Lower lobe of right lung (tissue), 2 donors: ENCODE data around the gene NHLH2. TPM values are rescaled to one million over a fixed set of nuclear protein-coding genes. Genes with fewer than 3 reads are reported as not detected.

Experiments
- ATAC-seq, 2 donors: fragments of 200-7000 bp; cut with Tn5 transposase; one replicate each; pipeline ENCODE4 v1.9.1; 2020 to 2022; ENCODE audit warnings: mild to moderate bottlenecking in 2 of 2, moderate library complexity in 2 of 2
- DNase-seq: peaks from one replicate; pipeline ENCODE4 v3.0.0-alpha.2; 2020
- H3K27ac ChIP-seq: fragments of 200-600 bp; one replicate; pipeline ENCODE4 v1.8.0; 2022
- H3K27me3 ChIP-seq: fragments of 200-600 bp; one replicate; pipeline ENCODE4 v1.8.0; 2022; ENCODE audit warnings: low read depth
- H3K36me3 ChIP-seq: fragments of 200-600 bp; one replicate; pipeline ENCODE4 v1.8.0; 2022; ENCODE audit warnings: mild to moderate bottlenecking
- H3K4me1 ChIP-seq: fragments of 200-600 bp; one replicate; pipeline ENCODE4 v1.8.0; 2022
- H3K4me3 ChIP-seq: fragments of 200-600 bp; one replicate; pipeline ENCODE4 v1.8.0; 2022; ENCODE audit warnings: mild to moderate bottlenecking
- H3K9me3 ChIP-seq: fragments of 200-600 bp; one replicate; pipeline ENCODE4 v1.8.0; 2022
- intact Hi-C: fragments of 100-400 bp; cut with DNase I; formaldehyde crosslinking; loops from one replicate; pipeline ENCODE4 v1.11.0; 2022
- total RNA-seq: library from RNA; stranded (reverse); fragmentation: NEBNext Ultra II Directional; extraction: Animal tissue kit (Norgen Biotek cat#: 25700); gene quantifications from one replicate; pipeline ENCODE4 v1.2.1, GENCODE V29; 2021
- TF ChIP-seq, protein P1 (sequence below): fragments of 200-600 bp; IDR thresholded peaks from one replicate; pipeline ENCODE4 v1.8.0; 2022; ENCODE audit warnings: antibody characterized with exemption, mild to moderate bottlenecking
- donor health status: DM: no; HTN: yes; CAD: no; lungs with severe emphysema.

The NHLH2 gene
- total RNA-seq, 1 donor from 2014 or later, result 0.41 TPM

DNA sequence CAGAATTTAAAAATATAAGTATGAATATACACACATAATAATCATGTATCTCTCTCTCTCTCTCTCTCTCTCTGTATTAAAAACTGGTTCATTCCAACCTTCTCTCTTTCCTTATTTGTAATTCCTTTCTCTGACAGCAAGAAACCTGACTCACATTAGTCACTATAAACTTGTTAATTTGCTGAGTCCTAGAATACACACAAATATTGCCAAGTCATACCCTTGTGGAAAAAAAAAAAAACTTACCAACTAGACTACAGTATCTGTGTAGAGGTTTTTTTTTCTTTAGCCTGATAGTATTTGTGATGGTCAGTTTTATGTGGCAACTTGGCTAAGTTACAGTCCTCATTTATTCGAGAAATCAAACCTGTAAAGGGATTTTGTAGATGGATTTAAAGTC, 26.3 kb upstream of the NHLH2 start:
- H3K27ac ChIP-seq, result no peak overlapping the region
- no peaks in the 10 kb centered on the region for H3K9me3 ChIP-seq
- H3K36me3 ChIP-seq, result no peaks in the 10 kb centered on the region
- DNase-seq, result no peak
- TF ChIP-seq, protein P1, sequence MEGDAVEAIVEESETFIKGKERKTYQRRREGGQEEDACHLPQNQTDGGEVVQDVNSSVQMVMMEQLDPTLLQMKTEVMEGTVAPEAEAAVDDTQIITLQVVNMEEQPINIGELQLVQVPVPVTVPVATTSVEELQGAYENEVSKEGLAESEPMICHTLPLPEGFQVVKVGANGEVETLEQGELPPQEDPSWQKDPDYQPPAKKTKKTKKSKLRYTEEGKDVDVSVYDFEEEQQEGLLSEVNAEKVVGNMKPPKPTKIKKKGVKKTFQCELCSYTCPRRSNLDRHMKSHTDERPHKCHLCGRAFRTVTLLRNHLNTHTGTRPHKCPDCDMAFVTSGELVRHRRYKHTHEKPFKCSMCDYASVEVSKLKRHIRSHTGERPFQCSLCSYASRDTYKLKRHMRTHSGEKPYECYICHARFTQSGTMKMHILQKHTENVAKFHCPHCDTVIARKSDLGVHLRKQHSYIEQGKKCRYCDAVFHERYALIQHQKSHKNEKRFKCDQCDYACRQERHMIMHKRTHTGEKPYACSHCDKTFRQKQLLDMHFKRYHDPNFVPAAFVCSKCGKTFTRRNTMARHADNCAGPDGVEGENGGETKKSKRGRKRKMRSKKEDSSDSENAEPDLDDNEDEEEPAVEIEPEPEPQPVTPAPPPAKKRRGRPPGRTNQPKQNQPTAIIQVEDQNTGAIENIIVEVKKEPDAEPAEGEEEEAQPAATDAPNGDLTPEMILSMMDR, result no peak
- peak in 1 of 2 donors; percentile 48 for ATAC-seq
- H3K4me1 ChIP-seq, result no peaks in the 10 kb centered on the region
- H3K27me3 ChIP-seq, result no peaks in the 10 kb centered on the region
- intact Hi-C loops, result no loop called here
- H3K4me3 ChIP-seq, result no peak overlapping the region

DNA sequence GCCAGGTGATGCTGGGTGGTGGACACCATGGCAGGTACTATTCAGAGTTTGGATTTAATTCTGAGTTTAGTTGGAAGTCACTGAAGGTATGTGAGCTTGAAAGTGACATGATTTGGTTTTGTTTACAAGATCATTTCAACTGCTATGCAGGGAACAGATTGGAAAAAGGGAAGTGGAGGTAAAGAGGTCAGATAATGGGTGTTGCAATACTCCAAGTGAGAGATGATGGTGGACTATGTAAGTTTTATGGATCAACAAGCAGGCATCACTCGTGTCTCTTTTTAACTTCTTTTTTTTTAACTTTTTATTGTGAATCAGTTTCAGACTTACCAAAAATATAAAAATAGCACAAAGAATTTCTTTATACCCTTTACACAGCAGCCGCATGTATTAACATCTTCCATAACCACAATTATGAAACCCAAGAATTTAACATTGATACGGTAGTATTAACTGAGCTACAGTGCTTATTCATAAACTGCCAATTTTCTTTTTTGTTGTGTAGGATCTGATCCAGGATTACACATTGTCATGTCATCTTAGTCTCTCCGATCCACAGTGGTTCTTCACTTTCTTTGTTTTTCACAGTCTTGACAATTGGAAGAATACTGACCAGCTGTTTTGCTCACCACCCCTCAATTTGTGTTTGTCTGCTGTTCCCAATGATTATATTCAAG, 24.9 kb upstream of the NHLH2 start:
- intact Hi-C loops, result no loop called here
- no peak for DNase-seq
- no peaks in the 10 kb centered on the region for H3K9me3 ChIP-seq
- TF ChIP-seq, protein P1, result no peak
- ATAC-seq, result peak in 1 of 2 donors; percentile 70
- no peak overlapping the region for H3K4me3 ChIP-seq
- H3K27me3 ChIP-seq, result no peaks in the 10 kb centered on the region
- no peak overlapping the region for H3K27ac ChIP-seq
- no peaks in the 10 kb centered on the region for H3K36me3 ChIP-seq
- no peaks in the 10 kb centered on the region for H3K4me1 ChIP-seq

DNA sequence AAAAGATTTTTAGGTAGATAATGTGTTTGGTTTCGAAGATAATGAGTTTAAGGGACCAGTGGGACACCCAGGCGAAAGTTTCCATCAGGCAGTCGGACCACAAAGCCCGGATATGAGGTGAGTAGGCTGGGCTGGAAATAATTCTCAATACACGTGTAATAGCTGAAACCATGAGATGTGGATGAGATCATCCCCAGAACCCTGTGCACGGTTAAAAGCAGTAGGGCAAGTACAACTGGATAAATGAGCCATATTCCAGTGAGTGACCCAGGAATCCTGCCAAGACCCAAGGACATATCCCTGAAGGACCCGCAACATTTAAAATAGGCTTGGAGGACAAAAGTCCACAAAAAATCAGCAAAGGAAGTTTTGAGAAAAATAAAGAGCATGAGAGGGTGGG, 21.5 kb upstream of the NHLH2 start:
- no peaks in the 10 kb centered on the region for H3K36me3 ChIP-seq
- no peak overlapping the region for H3K4me3 ChIP-seq
- no peaks in the 10 kb centered on the region for H3K4me1 ChIP-seq
- H3K27ac ChIP-seq, result no peak overlapping the region
- no peaks in the 10 kb centered on the region for H3K9me3 ChIP-seq
- TF ChIP-seq, protein P1, result no peak
- intact Hi-C loops, result no loop called here
- no peaks in the 10 kb centered on the region for H3K27me3 ChIP-seq
- no peak for ATAC-seq
- no peak for DNase-seq

- Histone ChIP-seq H3K9me3 (no peaks in the 10 kb centered on the region), H3K27ac (no peak overlapping the region), H3K4me1 (no peaks in the 10 kb centered on the region), H3K36me3 (no peaks in the 10 kb centered on the region), H3K4me3 (no peak overlapping the region), H3K27me3 (no peaks in the 10 kb centered on the region)
- ATAC-seq (no peak), DNase-seq (no peak)
- intact Hi-C loops, result no loop called here
- TF ChIP-seq, protein P1, result no peak
Observed at GRCh38 chr1:115854005-115854404, 13.1 kb upstream of the NHLH2 start.

GRCh38 chr1:115850937-115851336, 10.0 kb upstream of the NHLH2 start:
- Histone ChIP-seq H3K27ac (no peak overlapping the region), H3K9me3 (no peaks in the 10 kb centered on the region), H3K27me3 (peaks cover 10% of the 10 kb centered on the region), H3K4me3 (no peak overlapping the region), H3K36me3 (no peaks in the 10 kb centered on the region), H3K4me1 (no peaks in the 10 kb centered on the region)
- TF ChIP-seq, protein P1, result no peak
- intact Hi-C loops, result no loop called here
- DNase-seq (no peak), ATAC-seq (no peak)
